Epithelial cell of proximal tubule (primary cell): ENCODE data around the gene KIAA1549. TPM values are rescaled to one million over a fixed set of nuclear protein-coding genes. Genes with fewer than 3 reads are reported as not detected.
A peak's percentile ranks its signal among the peaks of the same experiment; 100 is the strongest.

ENCODE experiments used
- DNase-seq: peaks from one replicate; pipeline ENCODE4 v3.0.0-alpha.2; 2011; ENCODE audit warnings: low read depth
- H3K4me3 ChIP-seq: 2 replicates; pipeline ENCODE4 v1.5.1; 2011; ENCODE audit warnings: low read depth, mild to moderate bottlenecking, low read length
- total RNA-seq: library from RNA; depleted of rRNA; stranded (reverse); fragments of >200 nt; gene quantifications from 2 replicates; pipeline ENCODE4 v1.2.3, GENCODE V29; 2015
- TF ChIP-seq, protein P1 (sequence below): conservative IDR thresholded peaks from 2 replicates; pipeline ENCODE4 v1.5.1; 2012; ENCODE audit warnings: low read depth, mild to moderate bottlenecking, low read length

KIAA1549 gene
- total RNA-seq, 1 donor from 2014 or later, result 1.8 TPM

GRCh38 chr7:138885383-138886147, 95.6 kb downstream of the KIAA1549 start:
- no peak overlapping the region for H3K4me3 ChIP-seq
- no peak for DNase-seq
- TF ChIP-seq, protein P1, sequence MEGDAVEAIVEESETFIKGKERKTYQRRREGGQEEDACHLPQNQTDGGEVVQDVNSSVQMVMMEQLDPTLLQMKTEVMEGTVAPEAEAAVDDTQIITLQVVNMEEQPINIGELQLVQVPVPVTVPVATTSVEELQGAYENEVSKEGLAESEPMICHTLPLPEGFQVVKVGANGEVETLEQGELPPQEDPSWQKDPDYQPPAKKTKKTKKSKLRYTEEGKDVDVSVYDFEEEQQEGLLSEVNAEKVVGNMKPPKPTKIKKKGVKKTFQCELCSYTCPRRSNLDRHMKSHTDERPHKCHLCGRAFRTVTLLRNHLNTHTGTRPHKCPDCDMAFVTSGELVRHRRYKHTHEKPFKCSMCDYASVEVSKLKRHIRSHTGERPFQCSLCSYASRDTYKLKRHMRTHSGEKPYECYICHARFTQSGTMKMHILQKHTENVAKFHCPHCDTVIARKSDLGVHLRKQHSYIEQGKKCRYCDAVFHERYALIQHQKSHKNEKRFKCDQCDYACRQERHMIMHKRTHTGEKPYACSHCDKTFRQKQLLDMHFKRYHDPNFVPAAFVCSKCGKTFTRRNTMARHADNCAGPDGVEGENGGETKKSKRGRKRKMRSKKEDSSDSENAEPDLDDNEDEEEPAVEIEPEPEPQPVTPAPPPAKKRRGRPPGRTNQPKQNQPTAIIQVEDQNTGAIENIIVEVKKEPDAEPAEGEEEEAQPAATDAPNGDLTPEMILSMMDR, result peak; percentile 38

DNA sequence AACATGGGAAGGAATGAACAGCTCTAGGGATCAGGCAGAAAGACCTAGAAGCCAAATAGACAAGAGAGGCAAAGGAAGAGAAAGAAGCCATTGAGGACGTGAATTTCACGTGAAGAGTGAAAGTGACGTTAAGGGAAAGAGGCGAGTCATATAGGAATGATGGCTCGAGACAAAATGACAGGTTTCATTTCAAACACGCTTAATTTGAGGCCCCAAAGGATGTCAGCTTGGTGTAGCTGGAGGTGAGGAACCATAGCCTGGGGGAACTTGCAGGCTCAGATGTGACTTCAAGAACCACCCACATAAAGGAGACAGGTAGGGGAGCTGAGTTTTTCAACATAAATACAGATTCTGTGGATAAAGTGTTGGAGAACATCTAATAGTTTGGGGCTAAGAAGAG, 98.9 kb downstream of the KIAA1549 start:
- no peak for DNase-seq
- H3K4me3 ChIP-seq, result no peak overlapping the region
- TF ChIP-seq, protein P1, result no peak

- DNase-seq, result no peak
- TF ChIP-seq, protein P1, result no peak
- H3K4me3 ChIP-seq, result no peak overlapping the region
These were observed 99.5 kb downstream of the KIAA1549 start for GRCh38 chr7:138881579-138882188.

DNA sequence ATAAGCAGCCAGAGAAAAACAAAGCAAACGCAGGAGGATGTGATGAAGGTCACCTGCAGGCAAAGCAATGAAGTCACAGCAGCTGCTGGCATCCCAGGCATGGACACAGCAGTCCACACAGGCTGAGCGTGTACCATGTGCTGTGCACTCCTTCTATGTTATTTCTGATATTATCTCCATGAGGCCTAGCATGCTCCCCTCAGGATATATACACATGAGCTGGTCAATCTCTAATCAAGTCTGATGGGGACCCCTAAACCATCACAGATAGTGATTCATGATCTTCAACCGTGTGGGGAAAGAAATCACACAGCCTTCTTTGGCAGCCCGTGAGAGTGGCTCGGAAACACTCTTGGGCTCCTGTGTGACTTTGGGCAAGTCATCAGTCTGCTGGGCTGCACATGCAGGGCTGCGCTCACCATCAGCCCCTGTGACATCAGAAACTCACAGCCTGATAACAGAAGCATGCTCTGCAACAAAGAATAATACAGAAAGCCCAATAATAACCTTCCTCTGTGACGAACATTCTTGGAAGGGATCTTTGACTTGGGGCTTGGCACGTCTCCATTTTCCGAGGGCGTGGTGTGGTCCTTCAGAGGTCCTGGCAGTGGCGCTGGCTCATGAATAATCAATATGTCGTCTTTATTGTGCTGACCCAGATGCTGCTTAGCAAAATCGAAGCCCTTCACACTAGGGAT, 100.2 kb downstream of the KIAA1549 start:
- no peak for DNase-seq
- TF ChIP-seq, protein P1, result no peak

GRCh38 chr7:138879356-138879755, 101.8 kb downstream of the KIAA1549 start:
- TF ChIP-seq, protein P1, result no peak
- no peak overlapping the region for H3K4me3 ChIP-seq
- DNase-seq, result no peak

More for the DNA sequence above, 100.2 kb downstream of the KIAA1549 start:
- H3K4me3 ChIP-seq, result no peak overlapping the region

GRCh38 chr7:138878856-138879255, 102.3 kb downstream of the KIAA1549 start:
- no peak for DNase-seq
- no peak overlapping the region for H3K4me3 ChIP-seq
- TF ChIP-seq, protein P1, result no peak
